ENCODE results near the gene TMEM179.
"Not testable (repeated sequence)": the region's sequence is repeated elsewhere in the genome, so short reads cannot be mapped to it uniquely, and the experiment has no call there.

TMEM179 gene

GRCh38 chr14:104637546-104638003 lies 33.0 kb upstream of the TMEM179 start:
- H3K4me3 ChIP-seq (ENCODE audit: low read length): no peak overlapping the region
- TF ChIP-seq, protein P1, sequence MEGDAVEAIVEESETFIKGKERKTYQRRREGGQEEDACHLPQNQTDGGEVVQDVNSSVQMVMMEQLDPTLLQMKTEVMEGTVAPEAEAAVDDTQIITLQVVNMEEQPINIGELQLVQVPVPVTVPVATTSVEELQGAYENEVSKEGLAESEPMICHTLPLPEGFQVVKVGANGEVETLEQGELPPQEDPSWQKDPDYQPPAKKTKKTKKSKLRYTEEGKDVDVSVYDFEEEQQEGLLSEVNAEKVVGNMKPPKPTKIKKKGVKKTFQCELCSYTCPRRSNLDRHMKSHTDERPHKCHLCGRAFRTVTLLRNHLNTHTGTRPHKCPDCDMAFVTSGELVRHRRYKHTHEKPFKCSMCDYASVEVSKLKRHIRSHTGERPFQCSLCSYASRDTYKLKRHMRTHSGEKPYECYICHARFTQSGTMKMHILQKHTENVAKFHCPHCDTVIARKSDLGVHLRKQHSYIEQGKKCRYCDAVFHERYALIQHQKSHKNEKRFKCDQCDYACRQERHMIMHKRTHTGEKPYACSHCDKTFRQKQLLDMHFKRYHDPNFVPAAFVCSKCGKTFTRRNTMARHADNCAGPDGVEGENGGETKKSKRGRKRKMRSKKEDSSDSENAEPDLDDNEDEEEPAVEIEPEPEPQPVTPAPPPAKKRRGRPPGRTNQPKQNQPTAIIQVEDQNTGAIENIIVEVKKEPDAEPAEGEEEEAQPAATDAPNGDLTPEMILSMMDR (conservative IDR thresholded peaks at IDR 0.05; ENCODE audit: low read depth, low read length): no peak
- no peak for DNase-seq (ENCODE audit: low read depth)

GRCh38 chr14:104636846-104637545 lies 32.4 kb upstream of the TMEM179 start:
- not testable (repeated sequence) for H3K4me3 ChIP-seq (ENCODE audit: low read length); DNase-seq (ENCODE audit: low read depth)

- no peak for DNase-seq (ENCODE audit: low read depth)
- TF ChIP-seq, protein P1 (conservative IDR thresholded peaks at IDR 0.05; ENCODE audit: low read depth, low read length): no peak
- no peak overlapping the region for H3K4me3 ChIP-seq (ENCODE audit: low read length)
These were observed 31.6 kb upstream of the TMEM179 start for GRCh38 chr14:104636131-104636530.

GRCh38 chr14:104635717-104636116 lies 31.1 kb upstream of the TMEM179 start:
- DNase-seq (ENCODE audit: low read depth): no peak
- H3K4me3 ChIP-seq (ENCODE audit: low read length): no peak overlapping the region
- TF ChIP-seq, protein P1 (conservative IDR thresholded peaks at IDR 0.05; ENCODE audit: low read depth, low read length): no peak

DNA sequence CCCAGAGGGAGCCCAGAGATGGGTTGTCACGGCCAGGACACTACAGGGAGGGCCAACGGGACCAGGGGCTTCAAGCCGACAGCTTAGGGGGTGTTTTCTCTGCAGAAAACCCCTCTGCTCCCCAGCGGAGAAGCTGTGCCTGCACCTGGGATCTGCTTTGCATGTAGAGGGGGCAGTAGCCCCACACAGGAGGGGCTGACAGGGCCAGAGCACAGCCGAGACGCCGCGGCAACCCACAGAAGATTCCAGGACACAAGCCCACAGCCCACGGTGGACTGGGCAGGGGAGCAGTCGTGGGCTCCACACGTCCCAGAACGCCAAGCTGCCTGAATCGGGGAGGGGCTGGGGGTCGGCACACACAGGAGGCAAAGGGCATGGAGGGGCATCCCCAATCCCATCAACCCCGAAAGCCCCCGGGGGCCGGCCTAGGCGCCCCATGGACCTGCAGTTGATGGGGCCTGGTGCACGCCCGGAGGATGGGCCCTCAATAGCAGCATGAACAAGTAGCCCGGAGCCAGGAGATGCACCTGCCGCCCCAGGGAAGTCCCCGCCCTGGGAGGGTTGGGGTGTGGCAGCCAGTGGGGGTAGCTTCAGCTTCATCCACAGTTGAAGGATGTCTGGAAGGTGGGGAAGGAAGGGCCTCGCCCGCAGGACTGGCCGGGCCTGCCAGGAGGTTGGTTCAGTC lies 30.5 kb upstream of the TMEM179 start:
- DNase-seq (ENCODE audit: low read depth): no peak
- no peak overlapping the region for H3K4me3 ChIP-seq (ENCODE audit: low read length)
- TF ChIP-seq, protein P1 (conservative IDR thresholded peaks at IDR 0.05; ENCODE audit: low read depth, low read length): no peak

DNA sequence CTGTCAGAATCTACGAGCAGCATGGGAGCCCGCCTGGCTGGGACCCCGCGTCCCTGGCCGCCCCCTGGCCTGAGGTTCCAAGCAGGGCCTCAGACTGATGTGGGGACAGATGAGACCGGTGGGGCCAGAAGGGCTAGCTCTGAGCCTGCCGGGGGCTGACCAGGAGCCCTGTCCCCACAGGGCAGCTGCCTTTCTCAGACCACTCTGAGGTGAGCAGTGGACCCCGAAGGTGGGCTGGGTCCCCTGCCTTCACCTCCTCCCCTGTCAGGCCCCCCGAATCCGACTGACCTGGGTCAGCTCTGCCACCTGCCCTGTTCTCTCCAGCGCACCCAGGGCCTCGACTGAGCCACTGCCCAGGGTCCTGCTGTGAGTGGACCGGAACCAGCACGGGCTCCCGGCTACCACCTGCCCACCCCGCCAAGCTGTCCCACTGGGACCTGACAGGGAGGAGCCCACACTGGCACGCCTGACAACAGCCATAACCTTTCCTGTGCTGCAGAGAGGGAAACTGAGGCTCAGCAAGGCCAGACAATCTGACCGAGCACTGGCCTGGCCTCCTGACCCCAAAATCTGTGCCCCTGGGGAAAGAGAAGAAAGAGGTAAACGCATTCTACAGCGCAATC lies 29.7 kb upstream of the TMEM179 start:
- DNase-seq (ENCODE audit: low read depth): no peak
- TF ChIP-seq, protein P1 (conservative IDR thresholded peaks at IDR 0.05; ENCODE audit: low read depth, low read length): no peak
- no peak overlapping the region for H3K4me3 ChIP-seq (ENCODE audit: low read length)

- no peak overlapping the region for H3K4me3 ChIP-seq (ENCODE audit: low read length)
- TF ChIP-seq, protein P1 (conservative IDR thresholded peaks at IDR 0.05; ENCODE audit: low read depth, low read length): no peak
- DNase-seq (ENCODE audit: low read depth): no peak
These were observed 28.9 kb upstream of the TMEM179 start for GRCh38 chr14:104633276-104634137.
